Thyroid gland (tissue), 4 donors: ENCODE measurements around the gene OR1E2.

Source experiments
- CTCF ChIP-seq, 6 experiments: fragments of 200-600 bp in 3 of 6; fragments of 450-650 bp in 3 of 6; sonication (generic) in 3 of 6; IDR thresholded peaks; one replicate each; pipeline ENCODE4 v1.5.1; 2016 to 2019; ENCODE audit warnings: antibody characterized with exemption in 6 of 6, mild to moderate bottlenecking in 2 of 6, inconsistent platforms in 1 of 6, moderate library complexity in 1 of 6
- POLR2A ChIP-seq, 2 donors: fragments of 450-650 bp; IDR thresholded peaks; one replicate each; pipeline ENCODE4 v1.6.1; 2017; ENCODE audit warnings: antibody characterized with exemption in 2 of 2, mild to moderate bottlenecking in 2 of 2, moderate library complexity in 1 of 2

GRCh38 chr17:3440451-3440850, 6.8 kb upstream of the OR1E2 start:
- TF ChIP-seq CTCF (IDR thresholded peaks at IDR 0.05) (no peak), POLR2A (IDR thresholded peaks at IDR 0.05) (no peak)
